ENCODE data around the gene FREM1.

DNA sequence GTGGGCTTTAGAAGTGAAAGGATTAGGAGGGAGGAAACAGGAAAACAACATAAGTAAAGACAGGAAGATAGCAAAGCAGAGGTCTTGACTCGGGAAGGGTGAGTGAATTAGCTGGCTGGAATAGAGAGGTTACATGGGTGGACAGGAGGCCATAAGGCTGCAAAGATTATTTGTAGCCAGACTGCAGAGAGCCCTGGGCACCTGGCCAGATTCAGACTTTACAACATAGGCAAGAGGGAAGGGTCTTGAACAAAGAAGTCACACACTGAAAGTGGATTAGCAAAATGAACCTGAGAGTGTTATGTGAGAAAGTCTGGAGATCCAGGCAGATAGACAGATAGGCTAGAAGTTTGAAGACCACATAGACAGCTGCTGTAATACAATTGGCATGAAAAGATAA lies 158.0 kb downstream of the FREM1 start:
- TF ChIP-seq, protein P1, sequence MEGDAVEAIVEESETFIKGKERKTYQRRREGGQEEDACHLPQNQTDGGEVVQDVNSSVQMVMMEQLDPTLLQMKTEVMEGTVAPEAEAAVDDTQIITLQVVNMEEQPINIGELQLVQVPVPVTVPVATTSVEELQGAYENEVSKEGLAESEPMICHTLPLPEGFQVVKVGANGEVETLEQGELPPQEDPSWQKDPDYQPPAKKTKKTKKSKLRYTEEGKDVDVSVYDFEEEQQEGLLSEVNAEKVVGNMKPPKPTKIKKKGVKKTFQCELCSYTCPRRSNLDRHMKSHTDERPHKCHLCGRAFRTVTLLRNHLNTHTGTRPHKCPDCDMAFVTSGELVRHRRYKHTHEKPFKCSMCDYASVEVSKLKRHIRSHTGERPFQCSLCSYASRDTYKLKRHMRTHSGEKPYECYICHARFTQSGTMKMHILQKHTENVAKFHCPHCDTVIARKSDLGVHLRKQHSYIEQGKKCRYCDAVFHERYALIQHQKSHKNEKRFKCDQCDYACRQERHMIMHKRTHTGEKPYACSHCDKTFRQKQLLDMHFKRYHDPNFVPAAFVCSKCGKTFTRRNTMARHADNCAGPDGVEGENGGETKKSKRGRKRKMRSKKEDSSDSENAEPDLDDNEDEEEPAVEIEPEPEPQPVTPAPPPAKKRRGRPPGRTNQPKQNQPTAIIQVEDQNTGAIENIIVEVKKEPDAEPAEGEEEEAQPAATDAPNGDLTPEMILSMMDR (IDR thresholded peaks at IDR 0.05), result no peak
- TF ChIP-seq POLR2A (IDR thresholded peaks at IDR 0.05) (no peak), EP300 (IDR thresholded peaks at IDR 0.05) (no peak)

Data from tibial nerve (tissue), 4 donors.